ENCODE measurements around the gene FOCAD. TPM values are rescaled to one million over a fixed set of nuclear protein-coding genes. Genes with fewer than 3 reads are reported as not detected.

FOCAD gene
- total RNA-seq, 2 experiments from 2014 or later = 37.3 to 42.8 TPM

GRCh38 chr9:20726144-20726543 is 42.1 kb downstream of the FOCAD start:
- H3K9me3 Mint-ChIP-seq = no peaks in the 10 kb centered on the region
- ATAC-seq (no peak), DNase-seq (no peak)
- no peak overlapping the region for H3K4me3 Mint-ChIP-seq
- H3K27me3 Mint-ChIP-seq = no peaks in the 10 kb centered on the region
- TF ChIP-seq, protein P1, sequence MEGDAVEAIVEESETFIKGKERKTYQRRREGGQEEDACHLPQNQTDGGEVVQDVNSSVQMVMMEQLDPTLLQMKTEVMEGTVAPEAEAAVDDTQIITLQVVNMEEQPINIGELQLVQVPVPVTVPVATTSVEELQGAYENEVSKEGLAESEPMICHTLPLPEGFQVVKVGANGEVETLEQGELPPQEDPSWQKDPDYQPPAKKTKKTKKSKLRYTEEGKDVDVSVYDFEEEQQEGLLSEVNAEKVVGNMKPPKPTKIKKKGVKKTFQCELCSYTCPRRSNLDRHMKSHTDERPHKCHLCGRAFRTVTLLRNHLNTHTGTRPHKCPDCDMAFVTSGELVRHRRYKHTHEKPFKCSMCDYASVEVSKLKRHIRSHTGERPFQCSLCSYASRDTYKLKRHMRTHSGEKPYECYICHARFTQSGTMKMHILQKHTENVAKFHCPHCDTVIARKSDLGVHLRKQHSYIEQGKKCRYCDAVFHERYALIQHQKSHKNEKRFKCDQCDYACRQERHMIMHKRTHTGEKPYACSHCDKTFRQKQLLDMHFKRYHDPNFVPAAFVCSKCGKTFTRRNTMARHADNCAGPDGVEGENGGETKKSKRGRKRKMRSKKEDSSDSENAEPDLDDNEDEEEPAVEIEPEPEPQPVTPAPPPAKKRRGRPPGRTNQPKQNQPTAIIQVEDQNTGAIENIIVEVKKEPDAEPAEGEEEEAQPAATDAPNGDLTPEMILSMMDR (IDR thresholded peaks at IDR 0.05) = no peak
- POLR2A ChIA-PET = no interaction called here
- peaks cover 11% of the 10 kb centered on the region for H3K4me1 Mint-ChIP-seq (ENCODE audit: low read depth)
- H3K36me3 Mint-ChIP-seq (ENCODE audit: low read depth) = peaks cover 15% of the 10 kb centered on the region
- CTCF ChIA-PET = no interaction called here
- no peak overlapping the region for H3K27ac Mint-ChIP-seq
- intact Hi-C loops (cut with micrococcal nuclease) = no loop called here

- TF ChIP-seq, protein P1 (IDR thresholded peaks at IDR 0.05) = no peak
- Mint-ChIP-seq H3K4me1 (ENCODE audit: low read depth) (peaks cover 18% of the 10 kb centered on the region), H3K36me3 (ENCODE audit: low read depth) (peaks cover 14% of the 10 kb centered on the region), H3K27ac (no peak overlapping the region), H3K4me3 (no peak overlapping the region), H3K27me3 (no peaks in the 10 kb centered on the region), H3K9me3 (no peaks in the 10 kb centered on the region)
- POLR2A ChIA-PET = no interaction called here
- no peak for DNase-seq
- intact Hi-C loops (cut with micrococcal nuclease) = no loop called here
- CTCF ChIA-PET = interaction anchor here (2.2 kb wide), 1 partner anchor 103 kb away, joined by 6 read pairs; no protein-coding TSS in a partner anchor
- no peak for ATAC-seq
Observed at GRCh38 chr9:20728493-20729220, 44.6 kb downstream of the FOCAD start.

GRCh38 chr9:20729523-20729922 is 45.5 kb downstream of the FOCAD start:
- H3K9me3 Mint-ChIP-seq = no peaks in the 10 kb centered on the region
- H3K4me1 Mint-ChIP-seq (ENCODE audit: low read depth) = peaks cover 18% of the 10 kb centered on the region
- DNase-seq (no peak), ATAC-seq (no peak)
- H3K4me3 Mint-ChIP-seq = no peak overlapping the region
- ChIA-PET POLR2A (no interaction called here), CTCF (interaction anchor here (2.2 kb wide), 1 partner anchor 104 kb away, joined by 6 read pairs; no protein-coding TSS in a partner anchor)
- TF ChIP-seq, protein P1 (IDR thresholded peaks at IDR 0.05) = no peak
- H3K36me3 Mint-ChIP-seq (ENCODE audit: low read depth) = peaks cover 12% of the 10 kb centered on the region
- no peaks in the 10 kb centered on the region for H3K27me3 Mint-ChIP-seq
- H3K27ac Mint-ChIP-seq = no peak overlapping the region
- intact Hi-C loops (cut with micrococcal nuclease) = no loop called here

DNA sequence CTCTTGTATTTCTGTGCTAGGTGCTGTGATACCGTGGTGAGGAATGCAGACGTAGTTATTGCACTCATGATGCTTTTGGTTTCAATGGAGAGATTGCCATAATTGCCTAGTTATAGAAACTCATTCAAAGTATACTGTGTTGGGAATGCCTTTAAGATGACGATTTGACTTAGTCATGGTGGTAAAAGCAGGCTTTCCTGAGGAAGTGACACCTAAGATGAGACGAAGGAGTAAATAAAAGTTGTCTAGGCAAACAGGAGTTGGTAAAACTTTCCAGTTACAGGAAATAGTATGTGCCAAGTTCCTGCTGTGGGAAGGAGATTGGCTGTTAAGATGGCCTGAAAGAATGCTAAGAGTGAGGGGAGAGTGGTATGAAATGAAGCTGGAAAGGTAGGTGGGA is 48.1 kb downstream of the FOCAD start:
- H3K27ac Mint-ChIP-seq = no peak overlapping the region
- intact Hi-C loops (cut with micrococcal nuclease) = no loop called here
- H3K9me3 Mint-ChIP-seq = no peaks in the 10 kb centered on the region
- ChIA-PET CTCF (no interaction called here), POLR2A (no interaction called here)
- no peak for DNase-seq
- H3K27me3 Mint-ChIP-seq = no peaks in the 10 kb centered on the region
- ATAC-seq = no peak
- H3K36me3 Mint-ChIP-seq (ENCODE audit: low read depth) = peaks cover 12% of the 10 kb centered on the region
- H3K4me1 Mint-ChIP-seq (ENCODE audit: low read depth) = peaks cover 9% of the 10 kb centered on the region
- no peak overlapping the region for H3K4me3 Mint-ChIP-seq
- TF ChIP-seq, protein P1 (IDR thresholded peaks at IDR 0.05) = no peak

- ChIA-PET CTCF (no interaction called here), POLR2A (no interaction called here)
- intact Hi-C loops (cut with micrococcal nuclease) = no loop called here
- no peak overlapping the region for H3K27ac Mint-ChIP-seq
- H3K27me3 Mint-ChIP-seq = no peaks in the 10 kb centered on the region
- ATAC-seq = no peak
- no peak for DNase-seq
- H3K4me3 Mint-ChIP-seq = no peak overlapping the region
- TF ChIP-seq, protein P1 (IDR thresholded peaks at IDR 0.05) = no peak
- H3K9me3 Mint-ChIP-seq = no peaks in the 10 kb centered on the region
- H3K36me3 Mint-ChIP-seq (ENCODE audit: low read depth) = peaks cover 15% of the 10 kb centered on the region
- peaks cover 6% of the 10 kb centered on the region for H3K4me1 Mint-ChIP-seq (ENCODE audit: low read depth)
Observed at GRCh38 chr9:20734275-20734674, 50.2 kb downstream of the FOCAD start.
